ENCODE data around the gene TNFAIP3.
"Not testable (repeated sequence)": the region's sequence is repeated elsewhere in the genome, so short reads cannot be mapped to it uniquely, and the experiment has no call there.

The TNFAIP3 gene

GRCh38 chr6:137830511-137830911 is 36.5 kb upstream of the TNFAIP3 start:
- no peaks in the 10 kb centered on the region for H3K4me1 ChIP-seq
- TF ChIP-seq CTCF (IDR thresholded peaks at IDR 0.05; ENCODE audit: low read depth, low read length), result no peak

GRCh38 chr6:137832110-137832509 is 34.9 kb upstream of the TNFAIP3 start:
- no peaks in the 10 kb centered on the region for H3K4me1 ChIP-seq
- no peaks in the 10 kb centered on the region for H3K27me3 ChIP-seq
- H3K4me3 ChIP-seq (ENCODE audit: low read depth, low read length), result no peak overlapping the region
- DNase-seq, result no peak
- TF ChIP-seq CTCF (IDR thresholded peaks at IDR 0.05; ENCODE audit: low read depth, low read length), result no peak
- no peaks in the 10 kb centered on the region for H3K9me3 ChIP-seq
- no peaks in the 10 kb centered on the region for H3K36me3 ChIP-seq

More at GRCh38 chr6:137830511-137830911, 36.5 kb upstream of the TNFAIP3 start:
- DNase-seq, result no peak
- Histone ChIP-seq H3K36me3 (no peaks in the 10 kb centered on the region), H3K4me3 (ENCODE audit: low read depth, low read length) (no peak overlapping the region), H3K27me3 (no peaks in the 10 kb centered on the region), H3K9me3 (no peaks in the 10 kb centered on the region)

- no peaks in the 10 kb centered on the region for H3K36me3 ChIP-seq
- DNase-seq, result no peak
- H3K27me3 ChIP-seq, result no peaks in the 10 kb centered on the region
- no peaks in the 10 kb centered on the region for H3K4me1 ChIP-seq
- no peak for TF ChIP-seq CTCF (IDR thresholded peaks at IDR 0.05; ENCODE audit: low read depth, low read length)
- no peaks in the 10 kb centered on the region for H3K9me3 ChIP-seq
- no peak overlapping the region for H3K4me3 ChIP-seq (ENCODE audit: low read depth, low read length)
Observed at GRCh38 chr6:137834508-137834907, 32.6 kb upstream of the TNFAIP3 start.

GRCh38 chr6:137836788-137837187 is 30.3 kb upstream of the TNFAIP3 start:
- no peak overlapping the region for H3K4me3 ChIP-seq (ENCODE audit: low read depth, low read length)
- no peaks in the 10 kb centered on the region for H3K9me3 ChIP-seq
- H3K36me3 ChIP-seq, result no peaks in the 10 kb centered on the region
- H3K4me1 ChIP-seq, result no peaks in the 10 kb centered on the region
- DNase-seq, result no peak
- no peak for TF ChIP-seq CTCF (IDR thresholded peaks at IDR 0.05; ENCODE audit: low read depth, low read length)
- no peaks in the 10 kb centered on the region for H3K27me3 ChIP-seq

GRCh38 chr6:137838090-137838489 is 29.0 kb upstream of the TNFAIP3 start:
- H3K4me1 ChIP-seq; H3K9me3 ChIP-seq; H3K36me3 ChIP-seq; H3K27me3 ChIP-seq; H3K4me3 ChIP-seq (ENCODE audit: low read depth, low read length); DNase-seq: not testable (repeated sequence)

GRCh38 chr6:137838597-137838996 is 28.5 kb upstream of the TNFAIP3 start:
- not testable (repeated sequence) for H3K4me1 ChIP-seq; H3K9me3 ChIP-seq; H3K4me3 ChIP-seq (ENCODE audit: low read depth, low read length); DNase-seq; H3K36me3 ChIP-seq; H3K27me3 ChIP-seq

- Histone ChIP-seq H3K36me3 (no peaks in the 10 kb centered on the region), H3K27me3 (no peaks in the 10 kb centered on the region), H3K4me1 (no peaks in the 10 kb centered on the region), H3K4me3 (ENCODE audit: low read depth, low read length) (no peak overlapping the region), H3K9me3 (no peaks in the 10 kb centered on the region)
- DNase-seq, result no peak
- TF ChIP-seq CTCF (IDR thresholded peaks at IDR 0.05; ENCODE audit: low read depth, low read length), result no peak
Observed at GRCh38 chr6:137839076-137839475, 28.0 kb upstream of the TNFAIP3 start.
